Activated B cell treated with CpG ODN at 0.5 μM for 24 hours (primary cell): ENCODE results near the gene TCEA2. TPM values are rescaled to one million over a fixed set of nuclear protein-coding genes. Genes with fewer than 3 reads are reported as not detected.
A peak's percentile ranks its signal among the peaks of the same experiment; 100 is the strongest.

Experiments
- ATAC-seq: fragments of 200-7000 bp; cut with Tn5 transposase; one replicate; pipeline ENCODE4 v1.10.0; 2021; ENCODE audit warnings: low read depth, mild to moderate bottlenecking, moderate library complexity
- CTCF ChIA-PET: fragments of 350-600 bp; sonication (Branson Sonifier 250); formaldehyde crosslinking; loops from one replicate; lab custom pipeline; 2021; ENCODE audit warnings: antibody characterized with exemption; lab: Charles Lee
- POLR2A ChIA-PET: fragments of 350-600 bp; sonication (Branson Sonifier 250); formaldehyde crosslinking; loops from one replicate; lab custom pipeline; 2021; ENCODE audit warnings: antibody characterized with exemption; lab: Charles Lee
- DNase-seq: peaks from one replicate; pipeline ENCODE4 v3.0.0; 2022
- H3K27ac Mint-ChIP-seq: one replicate; pipeline ENCODE4 v1.8.0; 2020; ENCODE audit warnings: mixed read lengths
- H3K27me3 Mint-ChIP-seq: one replicate; pipeline ENCODE4 v1.8.0; 2021; ENCODE audit warnings: mixed read lengths
- H3K36me3 Mint-ChIP-seq: one replicate; pipeline ENCODE4 v1.8.0; 2021; ENCODE audit warnings: low read depth, mixed read lengths
- H3K4me1 Mint-ChIP-seq: one replicate; pipeline ENCODE4 v1.8.0; 2021; ENCODE audit warnings: mixed read lengths
- H3K4me3 Mint-ChIP-seq: one replicate; pipeline ENCODE4 v1.8.0; 2020; ENCODE audit warnings: mild to moderate bottlenecking, mixed read lengths
- H3K9me3 Mint-ChIP-seq: one replicate; pipeline ENCODE4 v1.8.0; 2020; ENCODE audit warnings: mixed read lengths
- intact Hi-C: fragments of 100-400 bp; cut with micrococcal nuclease; formaldehyde crosslinking; loops from one replicate; pipeline ENCODE4 v1.15.1; 2024
- total RNA-seq: library from RNA; stranded (reverse); gene quantifications from 2 replicates; pipeline ENCODE4 v1.2.3, GENCODE V29; 2022
- TF ChIP-seq, protein P1 (sequence below): fragments of 200-600 bp; IDR thresholded peaks from one replicate; pipeline ENCODE4 v1.8.0; 2022; ENCODE audit warnings: antibody characterized with exemption, mild to moderate bottlenecking

The TCEA2 gene
- total RNA-seq, 1 donor from 2014 or later: 20.3 TPM

GRCh38 chr20:64032706-64033624 lies 30.0 kb upstream of the TCEA2 start:
- TF ChIP-seq, protein P1, sequence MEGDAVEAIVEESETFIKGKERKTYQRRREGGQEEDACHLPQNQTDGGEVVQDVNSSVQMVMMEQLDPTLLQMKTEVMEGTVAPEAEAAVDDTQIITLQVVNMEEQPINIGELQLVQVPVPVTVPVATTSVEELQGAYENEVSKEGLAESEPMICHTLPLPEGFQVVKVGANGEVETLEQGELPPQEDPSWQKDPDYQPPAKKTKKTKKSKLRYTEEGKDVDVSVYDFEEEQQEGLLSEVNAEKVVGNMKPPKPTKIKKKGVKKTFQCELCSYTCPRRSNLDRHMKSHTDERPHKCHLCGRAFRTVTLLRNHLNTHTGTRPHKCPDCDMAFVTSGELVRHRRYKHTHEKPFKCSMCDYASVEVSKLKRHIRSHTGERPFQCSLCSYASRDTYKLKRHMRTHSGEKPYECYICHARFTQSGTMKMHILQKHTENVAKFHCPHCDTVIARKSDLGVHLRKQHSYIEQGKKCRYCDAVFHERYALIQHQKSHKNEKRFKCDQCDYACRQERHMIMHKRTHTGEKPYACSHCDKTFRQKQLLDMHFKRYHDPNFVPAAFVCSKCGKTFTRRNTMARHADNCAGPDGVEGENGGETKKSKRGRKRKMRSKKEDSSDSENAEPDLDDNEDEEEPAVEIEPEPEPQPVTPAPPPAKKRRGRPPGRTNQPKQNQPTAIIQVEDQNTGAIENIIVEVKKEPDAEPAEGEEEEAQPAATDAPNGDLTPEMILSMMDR: no peak

DNA sequence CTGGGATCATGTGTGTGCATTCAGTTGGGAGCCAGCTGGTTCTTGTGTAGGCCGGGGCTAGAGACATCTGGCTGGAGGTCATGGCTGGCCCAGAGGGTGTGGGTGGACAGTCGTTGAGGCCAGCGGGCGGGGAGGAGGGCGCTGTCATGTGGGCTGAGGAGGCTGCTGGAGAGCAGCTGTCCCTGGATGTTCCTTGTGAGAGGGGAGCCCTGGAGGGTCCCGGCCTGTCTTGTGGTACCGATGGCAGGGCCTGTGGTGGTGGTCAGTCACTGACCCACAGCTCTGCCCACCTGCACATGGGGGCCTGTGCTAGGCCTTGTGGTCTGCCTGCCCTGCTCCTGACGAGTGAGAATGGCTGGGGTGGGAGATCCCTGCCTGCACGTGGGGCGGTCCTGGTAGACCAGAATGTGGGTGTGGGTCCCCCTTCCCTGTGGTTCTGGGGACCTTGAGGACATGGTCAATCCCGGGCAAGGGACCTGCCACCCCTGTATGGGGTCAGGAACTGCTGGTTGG lies 29.0 kb upstream of the TCEA2 start:
- ATAC-seq: no peak
- no peaks in the 10 kb centered on the region for H3K9me3 Mint-ChIP-seq
- H3K36me3 Mint-ChIP-seq: peaks cover 55% of the 10 kb centered on the region
- intact Hi-C loops: no loop called here
- no peak overlapping the region for H3K27ac Mint-ChIP-seq
- TF ChIP-seq, protein P1: no peak
- peaks cover 3% of the 10 kb centered on the region for H3K27me3 Mint-ChIP-seq
- CTCF ChIA-PET: no interaction called here
- no peak overlapping the region for H3K4me3 Mint-ChIP-seq
- H3K4me1 Mint-ChIP-seq: peaks cover 6% of the 10 kb centered on the region
- POLR2A ChIA-PET: no interaction called here
- no peak for DNase-seq

More at GRCh38 chr20:64032706-64033624, 30.0 kb upstream of the TCEA2 start:
- Mint-ChIP-seq H3K36me3 (peaks cover 62% of the 10 kb centered on the region), H3K4me3 (no peak overlapping the region), H3K4me1 (peaks cover 6% of the 10 kb centered on the region), H3K27ac (no peak overlapping the region), H3K27me3 (peaks cover 3% of the 10 kb centered on the region), H3K9me3 (no peaks in the 10 kb centered on the region)
- CTCF ChIA-PET: no interaction called here
- intact Hi-C loops: no loop called here
- POLR2A ChIA-PET: no interaction called here
- no peak for ATAC-seq
- DNase-seq: no peak

GRCh38 chr20:64035066-64035932 lies 27.7 kb upstream of the TCEA2 start:
- peaks cover 42% of the 10 kb centered on the region for H3K36me3 Mint-ChIP-seq
- ChIA-PET POLR2A (no interaction called here), CTCF (interaction anchor here (1.1 kb wide), 1 partner anchor 49 kb away, joined by 3 read pairs; the partner anchor contains the start of gene LKAAEAR1)
- intact Hi-C loops: loop anchor here (5.0 kb wide), 2 partner anchors 67 to 498 kb away; partner anchors contain the start of gene PTK6
- H3K4me1 Mint-ChIP-seq: peaks cover 12% of the 10 kb centered on the region
- TF ChIP-seq, protein P1: no peak
- H3K4me3 Mint-ChIP-seq: no peak overlapping the region
- DNase-seq (no peak), ATAC-seq (no peak)
- H3K27ac Mint-ChIP-seq: peak overlapping the region; percentile 30
- H3K9me3 Mint-ChIP-seq: no peaks in the 10 kb centered on the region
- peaks cover 8% of the 10 kb centered on the region for H3K27me3 Mint-ChIP-seq

GRCh38 chr20:64035933-64036345 lies 27.1 kb upstream of the TCEA2 start, which contains the start of gene C20orf204:
TSS of gene C20orf204 (plus strand) at chr20:64036182. CDS start at chr20:64036324, 142 bp downstream.
- Mint-ChIP-seq H3K27ac (peak within 1 kb of the TSS; percentile 30), H3K36me3 (peaks cover 36% of the 10 kb centered on the region), H3K4me3 (no peak within 1 kb of the TSS), H3K4me1 (peaks cover 12% of the 10 kb centered on the region), H3K9me3 (no peaks in the 10 kb centered on the region), H3K27me3 (peaks cover 8% of the 10 kb centered on the region)
- DNase-seq (no peak), ATAC-seq (no peak)
- ChIA-PET CTCF (interaction anchor here (1.1 kb wide), 1 partner anchor 48 kb away, joined by 3 read pairs; the partner anchor contains the start of gene LKAAEAR1), POLR2A (no interaction called here)
- intact Hi-C loops: loop anchor here (5.0 kb wide), 2 partner anchors 66 to 499 kb away; partner anchors contain the start of gene PTK6
- TF ChIP-seq, protein P1: no peak
